PC-9 (cell line): ENCODE data around the gene ZNF672.

Source experiments
- EZH2 ChIP-seq: fragments of 200-600 bp; sonication (generic); IDR thresholded peaks from 2 replicates; pipeline ENCODE4 v1.8.0; 2017; ENCODE audit warnings: antibody characterized with exemption, low read depth
- TF ChIP-seq, protein P1 (sequence below): fragments of 200-600 bp; sonication (generic); conservative IDR thresholded peaks from 2 replicates; pipeline ENCODE4 v1.6.1; 2017; ENCODE audit warnings: mixed run types, antibody characterized with exemption, mild to moderate bottlenecking, moderate library complexity

DNA sequence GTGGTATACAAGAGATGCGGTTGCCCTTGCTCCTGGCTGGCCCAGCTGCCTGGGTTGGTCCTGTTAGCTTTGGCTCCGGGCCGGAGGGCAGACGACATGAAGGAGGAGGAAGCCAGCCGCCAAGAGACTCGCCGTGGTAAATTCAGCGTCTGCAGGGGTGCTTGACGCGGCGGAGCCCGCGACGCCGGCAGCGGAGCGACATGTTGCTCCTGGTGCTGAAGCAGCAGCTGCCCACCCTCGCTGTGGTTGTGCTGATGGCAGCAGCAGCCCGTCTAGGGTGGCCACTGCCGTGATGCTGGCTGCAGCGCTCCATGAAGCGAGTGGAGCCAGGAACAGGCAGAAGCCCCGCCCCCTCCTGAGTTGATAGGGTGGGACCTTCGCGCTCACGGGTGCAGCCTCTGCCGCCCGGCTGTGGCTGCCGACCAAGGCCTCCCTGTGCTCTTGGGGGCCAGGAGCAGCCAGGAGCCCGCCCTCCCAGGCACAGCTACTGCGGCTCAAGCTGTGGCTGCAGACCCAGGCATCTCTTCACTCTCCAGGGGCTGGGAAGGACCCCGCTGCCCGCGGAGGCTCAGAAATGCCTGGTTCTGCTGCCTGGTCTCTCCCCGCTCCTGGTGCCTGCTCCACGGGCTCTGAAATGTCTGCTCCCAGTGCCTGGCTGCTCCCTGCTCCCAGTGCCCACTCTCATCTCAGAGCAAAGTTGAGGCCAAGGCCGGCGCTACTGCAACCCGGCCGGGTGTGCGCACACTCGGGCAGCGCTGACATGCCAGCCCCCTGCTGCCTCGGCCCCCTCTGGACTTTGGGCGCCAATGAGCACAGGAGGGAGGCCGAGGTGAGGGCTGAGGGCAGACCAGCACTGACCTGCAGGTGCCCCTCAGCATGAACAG lies 25.2 kb downstream of the ZNF672 start:
- TF ChIP-seq, protein P1, sequence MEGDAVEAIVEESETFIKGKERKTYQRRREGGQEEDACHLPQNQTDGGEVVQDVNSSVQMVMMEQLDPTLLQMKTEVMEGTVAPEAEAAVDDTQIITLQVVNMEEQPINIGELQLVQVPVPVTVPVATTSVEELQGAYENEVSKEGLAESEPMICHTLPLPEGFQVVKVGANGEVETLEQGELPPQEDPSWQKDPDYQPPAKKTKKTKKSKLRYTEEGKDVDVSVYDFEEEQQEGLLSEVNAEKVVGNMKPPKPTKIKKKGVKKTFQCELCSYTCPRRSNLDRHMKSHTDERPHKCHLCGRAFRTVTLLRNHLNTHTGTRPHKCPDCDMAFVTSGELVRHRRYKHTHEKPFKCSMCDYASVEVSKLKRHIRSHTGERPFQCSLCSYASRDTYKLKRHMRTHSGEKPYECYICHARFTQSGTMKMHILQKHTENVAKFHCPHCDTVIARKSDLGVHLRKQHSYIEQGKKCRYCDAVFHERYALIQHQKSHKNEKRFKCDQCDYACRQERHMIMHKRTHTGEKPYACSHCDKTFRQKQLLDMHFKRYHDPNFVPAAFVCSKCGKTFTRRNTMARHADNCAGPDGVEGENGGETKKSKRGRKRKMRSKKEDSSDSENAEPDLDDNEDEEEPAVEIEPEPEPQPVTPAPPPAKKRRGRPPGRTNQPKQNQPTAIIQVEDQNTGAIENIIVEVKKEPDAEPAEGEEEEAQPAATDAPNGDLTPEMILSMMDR = no peak
- TF ChIP-seq EZH2 = no peak
